Ramos (cell line): ENCODE measurements around the gene WT1.
"Not testable (repeated sequence)": the region's sequence is repeated elsewhere in the genome, so short reads cannot be mapped to it uniquely, and the experiment has no call there.

Experiments
- in situ Hi-C: fragments of 300-500 bp; cut with MboI; formaldehyde crosslinking; loops from one replicate; pipeline ENCODE4 v1.14.3; 2022; ENCODE audit warnings: low sequenced_read_pairs; ENCODE audit not compliant: unreplicated experiment

WT1 gene

GRCh38 chr11:32435511-32435941 is at the start of gene WT1:
Gene WT1, minus strand, starts transcription at chr11:32435539.
- in situ Hi-C loops = no loop called here

DNA sequence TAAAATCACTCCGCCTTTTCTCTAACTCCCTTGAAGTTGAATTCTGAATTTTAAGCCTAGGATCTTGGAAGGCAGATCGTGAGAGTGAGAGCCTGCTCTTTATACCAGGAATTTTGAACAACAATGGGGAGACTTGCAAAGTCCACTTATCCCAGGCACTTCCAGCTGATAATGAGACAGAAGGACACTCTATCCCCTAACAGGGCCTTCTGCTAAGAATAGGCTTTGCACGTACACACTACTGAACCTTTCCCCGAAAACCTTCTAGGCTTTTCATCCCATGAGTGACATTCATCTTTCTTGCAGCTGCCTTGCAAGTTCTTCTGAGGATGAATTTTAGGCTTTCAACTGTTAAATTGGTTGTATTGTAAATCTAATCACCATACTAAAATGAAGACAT is 44.0 kb upstream of the WT1 start:
- in situ Hi-C loops = no loop called here

DNA sequence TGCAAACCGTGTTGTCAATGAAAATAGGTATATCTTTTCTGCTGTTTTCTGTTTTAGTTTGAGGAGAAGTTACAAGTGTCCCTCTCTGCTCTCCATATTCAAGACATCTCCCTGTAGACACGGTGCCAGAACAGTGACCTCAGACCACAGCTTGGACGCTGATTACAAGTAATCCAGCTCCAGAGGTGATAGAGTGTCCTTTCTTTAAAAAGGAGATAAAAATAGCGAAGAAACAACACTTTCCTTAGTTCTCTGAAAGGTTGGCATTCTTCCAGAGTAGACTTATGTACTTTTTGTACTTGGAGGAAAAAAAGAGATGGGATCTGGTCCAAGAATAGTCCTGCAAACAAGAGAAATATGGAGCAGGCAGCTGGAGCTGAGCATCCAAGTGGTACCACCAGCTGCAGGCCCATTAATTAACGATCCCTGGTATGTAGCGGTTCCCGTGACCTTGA is 43.0 kb upstream of the WT1 start:
- in situ Hi-C loops = no loop called here

DNA sequence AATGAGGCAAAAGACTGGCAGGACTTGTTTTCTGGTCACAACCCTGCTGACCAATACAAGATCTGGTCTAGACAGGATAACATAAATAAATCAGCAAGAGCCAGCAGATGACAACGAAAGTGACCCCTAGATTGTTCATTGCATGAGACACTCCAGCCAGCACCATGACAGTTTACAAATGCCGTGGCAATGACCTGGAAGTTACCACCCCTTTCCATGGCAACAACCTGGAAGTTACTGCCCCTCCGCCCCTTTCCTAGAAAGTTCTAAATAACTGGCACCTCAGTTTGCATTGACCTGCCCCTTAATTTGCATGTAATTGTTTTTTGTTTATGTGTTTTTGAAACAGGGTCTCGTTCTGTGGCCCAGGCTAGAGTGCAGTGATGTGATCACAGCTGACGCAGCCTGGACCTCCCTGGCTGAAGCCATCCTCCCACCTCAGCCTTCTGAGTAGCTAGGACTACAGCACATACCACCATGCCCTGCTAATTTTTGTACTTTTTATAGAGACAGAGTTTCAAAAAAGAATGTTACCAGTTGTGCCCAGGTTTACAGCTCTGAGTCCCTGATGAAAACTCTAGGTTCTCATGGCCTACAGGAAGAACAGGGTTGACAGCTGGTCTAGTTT is 38.1 kb upstream of the WT1 start:
- in situ Hi-C loops = no loop called here

DNA sequence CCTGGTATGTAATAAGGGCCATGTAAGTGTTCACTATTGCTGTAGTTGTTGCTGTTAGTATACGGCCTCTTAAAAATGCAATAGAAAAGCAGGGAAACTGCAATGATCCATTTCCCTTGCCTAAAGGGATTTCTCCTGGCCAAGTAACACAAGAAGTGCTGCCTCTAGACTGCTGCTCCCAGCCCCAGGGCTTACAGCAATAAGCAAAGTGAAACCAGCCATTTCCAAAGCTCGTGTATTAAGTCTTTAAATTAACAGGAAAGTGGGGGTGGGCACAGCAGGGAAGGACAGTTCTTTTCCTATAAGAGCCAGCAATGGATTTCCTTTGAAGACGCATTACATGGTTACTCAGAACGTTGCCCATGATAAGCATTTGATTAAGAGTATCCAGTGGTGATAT is 36.9 kb upstream of the WT1 start:
- in situ Hi-C loops = no loop called here

GRCh38 chr11:32471544-32471943 is 36.2 kb upstream of the WT1 start:
- in situ Hi-C loops = not testable (repeated sequence)

GRCh38 chr11:32469791-32470190 is 34.5 kb upstream of the WT1 start:
- in situ Hi-C loops = no loop called here

- in situ Hi-C loops = no loop called here
Observed at GRCh38 chr11:32466279-32466915, 31.1 kb upstream of the WT1 start.

GRCh38 chr11:32464078-32464477 is 28.7 kb upstream of the WT1 start:
- in situ Hi-C loops = no loop called here

- in situ Hi-C loops = no loop called here
Observed at GRCh38 chr11:32462011-32462690, 26.8 kb upstream of the WT1 start.

DNA sequence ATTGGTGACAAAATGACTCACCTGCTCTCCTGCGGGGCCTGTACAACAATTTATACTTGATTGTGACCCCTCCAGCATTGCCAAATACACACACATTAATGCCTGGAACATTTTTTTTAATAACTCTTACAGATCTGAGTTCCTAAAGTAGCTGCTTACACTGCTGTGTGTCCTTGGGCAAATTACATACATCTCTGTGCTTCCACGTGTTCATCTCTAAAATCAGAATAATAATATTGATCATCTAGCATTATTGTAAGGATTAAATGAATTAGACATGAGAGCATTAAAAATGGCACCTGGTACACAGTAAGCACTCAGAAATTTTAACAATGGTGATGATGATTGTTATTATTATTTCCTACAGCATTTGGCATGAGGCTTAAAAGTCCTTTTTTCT is 21.5 kb upstream of the WT1 start:
- in situ Hi-C loops = no loop called here

- in situ Hi-C loops = no loop called here
Observed at GRCh38 chr11:32454993-32455392, 19.7 kb upstream of the WT1 start.

- in situ Hi-C loops = no loop called here
Observed at GRCh38 chr11:32451808-32452207, 16.5 kb upstream of the WT1 start.

GRCh38 chr11:32450372-32450771 is 15.0 kb upstream of the WT1 start:
- in situ Hi-C loops = no loop called here

GRCh38 chr11:32448232-32448631 is 12.9 kb upstream of the WT1 start:
- in situ Hi-C loops = no loop called here

DNA sequence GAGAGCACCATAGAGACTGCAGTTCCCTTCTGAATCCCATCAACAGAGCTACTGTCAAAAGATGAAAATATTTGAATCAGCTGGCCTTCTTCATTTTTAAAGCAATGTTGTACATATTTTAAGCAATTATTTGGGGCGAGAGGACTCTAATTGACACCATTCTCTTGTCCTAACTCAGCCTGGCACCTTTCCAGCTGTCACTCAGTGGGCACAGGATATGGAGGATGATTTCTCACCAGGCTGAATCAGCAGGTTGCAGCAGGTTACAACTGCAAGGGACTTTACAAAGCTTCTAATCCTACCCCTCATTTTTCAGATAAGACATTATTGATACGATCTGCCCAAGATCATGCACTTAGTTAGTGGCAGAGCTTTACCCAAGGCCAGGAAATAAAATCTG is 11.9 kb upstream of the WT1 start:
- in situ Hi-C loops = no loop called here

GRCh38 chr11:32446227-32446626 is 10.9 kb upstream of the WT1 start:
- in situ Hi-C loops = no loop called here

- in situ Hi-C loops = no loop called here
Observed at GRCh38 chr11:32444186-32444585, 8.8 kb upstream of the WT1 start.

- in situ Hi-C loops = no loop called here
Observed at GRCh38 chr11:32440916-32441315, 5.6 kb upstream of the WT1 start.

GRCh38 chr11:32440312-32440908 is 5.1 kb upstream of the WT1 start:
- in situ Hi-C loops = no loop called here

- in situ Hi-C loops = no loop called here
Observed at GRCh38 chr11:32439501-32440210, 4.3 kb upstream of the WT1 start.
